Tibial artery (tissue), 4 donors: ENCODE data around the gene CELSR3.

Experiments
- DNase-seq, 2 donors: peaks; one replicate each; pipeline ENCODE4 v3.0.0-alpha.2; 2019
- H3K27ac ChIP-seq, 2 donors: fragments of 200-600 bp; sonication (generic) in 1 of 2; 1 replicate in 1 of 2; 2 replicates in 1 of 2; pipeline ENCODE4 v1.5.1; 2018 to 2019; ENCODE audit warnings: mild to moderate bottlenecking in 1 of 2
- H3K27me3 ChIP-seq, 2 donors: fragments of 200-600 bp; sonication (generic) in 1 of 2; one replicate each; pipeline versions ENCODE4 v1.5.1 to v1.6.0; 2016 to 2019
- H3K36me3 ChIP-seq, 3 donors: fragments of 200-600 bp; sonication (generic) in 2 of 3; one replicate each; pipeline ENCODE4 v1.5.1; 2016 to 2019; ENCODE audit warnings: mild to moderate bottlenecking in 2 of 3
- H3K4me1 ChIP-seq, 4 donors: fragments of 200-600 bp; sonication (generic) in 2 of 4; 1 replicate in 3 of 4; 2 replicates in 1 of 4; pipeline ENCODE4 v1.5.1; 2016 to 2019
- H3K4me3 ChIP-seq, 2 donors: fragments of 200-600 bp; sonication (generic) in 1 of 2; 1 replicate in 1 of 2; 2 replicates in 1 of 2; pipeline ENCODE4 v1.5.1; 2018 to 2019; ENCODE audit warnings: mild to moderate bottlenecking in 2 of 2
- H3K9me3 ChIP-seq, 3 donors: fragments of 200-600 bp; sonication (generic) in 1 of 3; one replicate each; pipeline ENCODE4 v1.5.1; 2016 to 2019
- CTCF ChIP-seq, 2 experiments: fragments of 200-600 bp in 1 of 2; fragments of 450-650 bp in 1 of 2; IDR thresholded peaks; one replicate each; pipeline ENCODE4 v1.5.1; 2017 to 2019; ENCODE audit warnings: antibody characterized with exemption in 2 of 2, mild to moderate bottlenecking in 1 of 2, moderate library complexity in 1 of 2
- intact Hi-C: fragments of 100-400 bp; cut with DNase I; formaldehyde crosslinking; loops from one replicate; pipeline ENCODE4 v1.15.0; 2023; ENCODE audit warnings: low total_unique reads

CELSR3 gene

GRCh38 chr3:48692551-48692950, 29.9 kb upstream of the CELSR3 start:
- no peak for DNase-seq
- H3K36me3 ChIP-seq: peaks cover 47 to 77% (median 66%) of the 10 kb centered on the region in 3 donors
- H3K4me3 ChIP-seq: no peak overlapping the region
- H3K27me3 ChIP-seq: no peaks in the 10 kb centered on the region
- no peaks in the 10 kb centered on the region for H3K9me3 ChIP-seq
- peak overlapping the region; percentile 83 to 84 for H3K27ac ChIP-seq
- peaks cover 5 to 37% (median 15%) of the 10 kb centered on the region in 4 donors for H3K4me1 ChIP-seq
- TF ChIP-seq CTCF (IDR thresholded peaks at IDR 0.05): no peak
- intact Hi-C loops: no loop called here

GRCh38 chr3:48690846-48691458, 28.3 kb upstream of the CELSR3 start:
- H3K36me3 ChIP-seq: peaks cover 50 to 82% (median 70%) of the 10 kb centered on the region in 3 donors
- no peak for TF ChIP-seq CTCF (IDR thresholded peaks at IDR 0.05)
- peaks cover 7 to 44% (median 23%) of the 10 kb centered on the region in 4 donors for H3K4me1 ChIP-seq
- no peaks in the 10 kb centered on the region for H3K27me3 ChIP-seq
- intact Hi-C loops: no loop called here
- H3K27ac ChIP-seq: no peak overlapping the region
- H3K4me3 ChIP-seq: no peak overlapping the region
- DNase-seq: no peak
- H3K9me3 ChIP-seq: no peaks in the 10 kb centered on the region

- Histone ChIP-seq H3K27me3 (no peaks in the 10 kb centered on the region), H3K36me3 (peaks cover 50 to 73% (median 64%) of the 10 kb centered on the region in 3 donors), H3K27ac (no peak overlapping the region), H3K9me3 (no peaks in the 10 kb centered on the region), H3K4me1 (peaks cover under 1 to 39% (median 24%) of the 10 kb centered on the region in 4 donors), H3K4me3 (no peak overlapping the region)
- no peak for DNase-seq
- TF ChIP-seq CTCF (IDR thresholded peaks at IDR 0.05): no peak
- intact Hi-C loops: loop anchor here (10.0 kb wide), 1 partner anchor 225 kb away; a partner anchor contains a TSS
Measured at GRCh38 chr3:48689384-48689783, 26.7 kb upstream of the CELSR3 start.

GRCh38 chr3:48688737-48689075, 26.0 kb upstream of the CELSR3 start:
- Histone ChIP-seq H3K27me3 (no peaks in the 10 kb centered on the region), H3K27ac (no peak overlapping the region), H3K4me1 (peaks cover 0 to 39% (median 29%) of the 10 kb centered on the region in 4 donors), H3K9me3 (no peaks in the 10 kb centered on the region), H3K4me3 (no peak overlapping the region), H3K36me3 (peaks cover 50 to 66% (median 62%) of the 10 kb centered on the region in 3 donors)
- no peak for DNase-seq
- intact Hi-C loops: loop anchor here (10.0 kb wide), 1 partner anchor 224 kb away; a partner anchor contains a TSS
- TF ChIP-seq CTCF (IDR thresholded peaks at IDR 0.05): no peak

GRCh38 chr3:48688032-48688736, 25.5 kb upstream of the CELSR3 start:
- no peak for DNase-seq
- Histone ChIP-seq H3K4me1 (peaks cover 0 to 43% (median 31%) of the 10 kb centered on the region in 4 donors), H3K9me3 (no peaks in the 10 kb centered on the region), H3K27me3 (no peaks in the 10 kb centered on the region), H3K27ac (peak overlapping the region in 1 of 2 donors; percentile 74), H3K4me3 (no peak overlapping the region), H3K36me3 (peaks cover 50 to 61% (median 59%) of the 10 kb centered on the region in 3 donors)
- intact Hi-C loops: loop anchor here (10.0 kb wide), 1 partner anchor 223 kb away; a partner anchor contains a TSS
- TF ChIP-seq CTCF (IDR thresholded peaks at IDR 0.05): no peak
